Natural killer cell (primary cell): ENCODE measurements around the gene PRB2. TPM values are rescaled to one million over a fixed set of nuclear protein-coding genes. Genes with fewer than 3 reads are reported as not detected.

Source experiments
- ATAC-seq, 3 donors: fragments of 150-1000 bp in 2 of 3; fragments of 200-7000 bp in 1 of 3; cut with Tn5 transposase; 1 replicate in 1 of 3; 2 replicates in 2 of 3; pipeline ENCODE4 v1.10.0; 2021; ENCODE audit warnings: mild to moderate bottlenecking in 2 of 3, moderate library complexity in 2 of 3
- DNase-seq, 2 donors: peaks; one replicate each; pipeline versions ENCODE4 v3.0.0 to v3.0.0-alpha.2; 2013 to 2021; ENCODE audit warnings: mixed read lengths in 1 of 2
- H3K27ac ChIP-seq: one replicate; pipeline ENCODE4 v1.5.1; 2013; ENCODE audit warnings: mild to moderate bottlenecking, low read length
- H3K27me3 ChIP-seq: one replicate; pipeline ENCODE4 v1.6.1; 2013; ENCODE audit warnings: low read length; ENCODE audit not compliant: control insufficient read depth, insufficient read depth
- H3K36me3 ChIP-seq: one replicate; pipeline ENCODE4 v1.6.1; 2013; ENCODE audit warnings: low read length; ENCODE audit not compliant: control insufficient read depth, insufficient read depth
- H3K4me1 ChIP-seq: one replicate; pipeline ENCODE4 v1.6.1; 2013; ENCODE audit warnings: low read length; ENCODE audit not compliant: control insufficient read depth, insufficient read depth
- H3K4me3 ChIP-seq: one replicate; pipeline ENCODE4 v1.5.1; 2013; ENCODE audit warnings: low read length
- H3K9me3 ChIP-seq: one replicate; pipeline ENCODE4 v1.6.1; 2013; ENCODE audit warnings: low read length; ENCODE audit not compliant: control insufficient read depth, insufficient read depth
- H3K27ac Mint-ChIP-seq, 2 donors: one replicate each; pipeline ENCODE4 v1.8.0; 2022; ENCODE audit warnings: mild to moderate bottlenecking in 2 of 2, mixed read lengths in 2 of 2, moderate library complexity in 1 of 2
- H3K27me3 Mint-ChIP-seq, 2 donors: one replicate each; pipeline ENCODE4 v1.8.0; 2022; ENCODE audit warnings: low read depth in 2 of 2, mixed read lengths in 2 of 2
- H3K36me3 Mint-ChIP-seq: one replicate; pipeline ENCODE4 v1.8.0; 2022; ENCODE audit warnings: mixed read lengths
- H3K4me1 Mint-ChIP-seq, 2 donors: one replicate each; pipeline ENCODE4 v1.8.0; 2022; ENCODE audit warnings: mixed read lengths in 2 of 2
- H3K4me3 Mint-ChIP-seq: one replicate; pipeline ENCODE4 v1.8.0; 2022; ENCODE audit warnings: mild to moderate bottlenecking, moderate library complexity, mixed read lengths
- H3K9me3 Mint-ChIP-seq, 2 donors: one replicate each; pipeline ENCODE4 v1.8.0; 2022; ENCODE audit warnings: mixed read lengths in 2 of 2
- WGBS: methylation state at CpG from one replicate; pipeline ENCODE4 v1.1.7; 2013; ENCODE audit warnings: missing lambda C conversion rate; ENCODE audit not compliant: insufficient coverage; 5-methylcytosine and 5-hydroxymethylcytosine counted together
- intact Hi-C: fragments of 100-400 bp; cut with micrococcal nuclease; formaldehyde crosslinking; loops from one replicate; pipeline ENCODE4 v1.14.2; 2022
- total RNA-seq, 4 donors: library from RNA; stranded (reverse); fragments of 120-200 nt in 1 of 4; gene quantifications; one replicate each; pipeline versions ENCODE4 v1.2.3 to v1.2.4, GENCODE V29; 2013 to 2022
- TF ChIP-seq, protein P1 (sequence below): fragments of 200-600 bp; IDR thresholded peaks from one replicate; pipeline ENCODE4 v1.8.0; 2022; ENCODE audit warnings: antibody characterized with exemption

PRB2 gene
- total RNA-seq, 3 donors from 2014 or later (not counting 1 experiment from before 2014, with no cell fraction given), result not detected

DNA sequence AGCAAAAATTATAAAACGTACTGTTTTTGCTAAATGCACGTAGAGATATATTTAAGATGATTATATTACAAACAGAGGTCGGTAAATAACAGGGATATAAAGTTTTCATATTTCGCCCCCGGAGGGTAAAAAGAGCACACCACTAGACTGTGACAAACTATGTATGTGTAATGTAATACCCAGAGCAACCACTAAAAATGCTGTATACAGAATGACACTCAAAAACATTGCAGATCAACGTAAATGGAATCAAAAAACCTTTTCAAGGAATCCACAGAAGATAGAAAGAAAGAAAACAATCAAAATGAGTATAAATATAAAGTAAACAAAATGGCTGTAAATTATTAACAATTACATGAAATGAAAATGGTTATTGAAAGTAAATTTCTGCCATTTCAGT is 47.6 kb downstream of the PRB2 start:
- ATAC-seq, result no peak
- no peak for DNase-seq
- H3K4me3 ChIP-seq, result no peak overlapping the region
- H3K9me3 ChIP-seq, result no peaks in the 10 kb centered on the region
- TF ChIP-seq, protein P1, sequence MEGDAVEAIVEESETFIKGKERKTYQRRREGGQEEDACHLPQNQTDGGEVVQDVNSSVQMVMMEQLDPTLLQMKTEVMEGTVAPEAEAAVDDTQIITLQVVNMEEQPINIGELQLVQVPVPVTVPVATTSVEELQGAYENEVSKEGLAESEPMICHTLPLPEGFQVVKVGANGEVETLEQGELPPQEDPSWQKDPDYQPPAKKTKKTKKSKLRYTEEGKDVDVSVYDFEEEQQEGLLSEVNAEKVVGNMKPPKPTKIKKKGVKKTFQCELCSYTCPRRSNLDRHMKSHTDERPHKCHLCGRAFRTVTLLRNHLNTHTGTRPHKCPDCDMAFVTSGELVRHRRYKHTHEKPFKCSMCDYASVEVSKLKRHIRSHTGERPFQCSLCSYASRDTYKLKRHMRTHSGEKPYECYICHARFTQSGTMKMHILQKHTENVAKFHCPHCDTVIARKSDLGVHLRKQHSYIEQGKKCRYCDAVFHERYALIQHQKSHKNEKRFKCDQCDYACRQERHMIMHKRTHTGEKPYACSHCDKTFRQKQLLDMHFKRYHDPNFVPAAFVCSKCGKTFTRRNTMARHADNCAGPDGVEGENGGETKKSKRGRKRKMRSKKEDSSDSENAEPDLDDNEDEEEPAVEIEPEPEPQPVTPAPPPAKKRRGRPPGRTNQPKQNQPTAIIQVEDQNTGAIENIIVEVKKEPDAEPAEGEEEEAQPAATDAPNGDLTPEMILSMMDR, result no peak
- Mint-ChIP-seq H3K27me3 (peaks cover 0 to 3% of the 10 kb centered on the region in 2 donors), H3K4me3 (no peak overlapping the region), H3K4me1 (no peaks in the 10 kb centered on the region), H3K9me3 (no peaks in the 10 kb centered on the region), H3K36me3 (no peaks in the 10 kb centered on the region), H3K27ac (no peak overlapping the region)
- no peaks in the 10 kb centered on the region for H3K36me3 ChIP-seq
- H3K27me3 ChIP-seq, result no peaks in the 10 kb centered on the region
- intact Hi-C loops, result no loop called here
- 89% methylated on average over 5 of the region's 6 CpGs for WGBS
- no peaks in the 10 kb centered on the region for H3K4me1 ChIP-seq
- no peak overlapping the region for H3K27ac ChIP-seq

DNA sequence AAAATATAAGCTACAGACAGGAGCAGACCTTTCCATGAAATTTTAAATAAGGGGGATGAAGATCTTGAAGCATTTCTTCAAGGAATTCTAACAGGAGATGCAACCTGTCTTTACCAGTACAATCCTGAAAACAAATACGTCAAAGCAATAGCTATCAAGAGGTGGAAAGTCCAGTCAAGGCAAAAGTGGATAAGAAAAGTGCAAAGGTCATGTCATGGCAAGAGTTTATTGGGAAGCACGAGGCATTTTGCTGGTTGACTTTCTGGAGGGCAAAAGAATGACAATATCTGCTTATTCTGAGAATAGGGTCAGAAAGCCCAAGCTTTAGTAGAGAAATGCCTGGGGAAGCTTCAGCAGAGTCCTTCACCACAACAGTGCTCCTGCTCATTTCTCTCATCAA is 50.9 kb downstream of the PRB2 start:
- intact Hi-C loops, result no loop called here
- Mint-ChIP-seq H3K27ac (no peak overlapping the region), H3K9me3 (no peaks in the 10 kb centered on the region), H3K4me3 (no peak overlapping the region), H3K36me3 (no peaks in the 10 kb centered on the region), H3K4me1 (no peaks in the 10 kb centered on the region), H3K27me3 (peaks cover 0 to 3% of the 10 kb centered on the region in 2 donors)
- H3K36me3 ChIP-seq, result no peaks in the 10 kb centered on the region
- no peaks in the 10 kb centered on the region for H3K4me1 ChIP-seq
- H3K4me3 ChIP-seq, result no peak overlapping the region
- TF ChIP-seq, protein P1, result no peak
- no peaks in the 10 kb centered on the region for H3K27me3 ChIP-seq
- DNase-seq (no peak), ATAC-seq (no peak)
- no peaks in the 10 kb centered on the region for H3K9me3 ChIP-seq
- WGBS, result 82% methylated on average over 2 of the region's 2 CpGs
- no peak overlapping the region for H3K27ac ChIP-seq

Other genes starting within 250 kb of the PRB2 start
- gene SMIM10L1, start 224.4 kb downstream of the PRB2 start, total RNA-seq, result 10 to 100 TPM in 1 of 3 donors, 1 to 10 TPM in 2; 8.6 to 10.7 (median 9.9) TPM
- not detected for gene TAS2R42, start 208.6 kb downstream of the PRB2 start, total RNA-seq
- gene PRB3, start 125.9 kb downstream of the PRB2 start, total RNA-seq, result not detected
- not detected for gene PRB4, start 85.1 kb downstream of the PRB2 start, total RNA-seq